ENCODE data around the gene TCF7L2.

The TCF7L2 gene

DNA sequence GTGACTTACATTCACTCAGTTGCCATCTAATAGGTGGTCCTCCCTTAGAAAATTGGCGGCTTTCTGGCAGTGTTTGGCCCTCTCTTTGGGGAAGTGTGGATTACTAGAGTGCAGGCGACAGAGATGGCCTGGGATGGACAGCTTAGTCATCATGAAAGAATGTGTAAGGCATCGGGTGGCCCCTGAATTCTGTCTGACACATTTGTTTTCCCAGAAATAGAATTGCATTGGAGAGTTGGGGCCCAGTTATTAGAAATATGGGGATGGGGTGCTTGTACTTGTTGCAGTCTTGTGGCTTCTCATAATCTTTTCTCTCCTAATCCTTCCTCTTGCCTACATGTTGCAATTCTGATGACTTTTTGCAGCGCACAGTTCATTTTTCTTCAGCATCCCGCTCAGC, 13.8 kb downstream of the TCF7L2 start:
- TF ChIP-seq CTCF (IDR thresholded peaks at IDR 0.05; ENCODE audit: control insufficient read depth, extremely low read depth, insufficient read depth), result no peak
- no peak for DNase-seq (ENCODE audit: low read depth)
- H3K4me3 ChIP-seq (ENCODE audit: low read depth, low read length), result no peak overlapping the region

- no peak for DNase-seq (ENCODE audit: low read depth)
- H3K4me3 ChIP-seq (ENCODE audit: low read depth, low read length), result no peak overlapping the region
- TF ChIP-seq CTCF (IDR thresholded peaks at IDR 0.05; ENCODE audit: control insufficient read depth, extremely low read depth, insufficient read depth), result no peak
Measured at GRCh38 chr10:112964482-112964881, 14.4 kb downstream of the TCF7L2 start.

- DNase-seq (ENCODE audit: low read depth), result no peak
- H3K4me3 ChIP-seq (ENCODE audit: low read depth, low read length), result no peak overlapping the region
- TF ChIP-seq CTCF (IDR thresholded peaks at IDR 0.05; ENCODE audit: control insufficient read depth, extremely low read depth, insufficient read depth), result no peak
Measured at GRCh38 chr10:112966194-112966855, 16.3 kb downstream of the TCF7L2 start.

DNA sequence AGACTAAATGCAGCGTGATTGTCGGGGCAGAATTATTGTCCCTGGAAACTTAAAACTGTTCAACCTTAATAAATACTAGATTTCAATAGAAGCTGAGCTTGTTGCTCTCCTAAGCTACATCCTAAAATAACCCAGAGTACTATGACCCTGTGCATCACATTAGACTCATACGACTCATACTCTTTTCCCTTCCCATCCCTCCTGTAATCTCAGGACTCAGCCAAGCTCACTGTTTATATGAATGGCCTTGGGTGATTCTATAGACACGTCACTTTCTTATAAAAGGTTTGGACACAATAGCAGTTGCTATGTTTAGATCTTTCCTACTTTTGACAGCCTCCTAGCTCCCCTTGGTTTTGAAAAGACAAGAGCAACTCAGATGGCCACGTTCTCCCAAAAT, 17.2 kb downstream of the TCF7L2 start:
- H3K4me3 ChIP-seq (ENCODE audit: low read depth, low read length), result no peak overlapping the region
- DNase-seq (ENCODE audit: low read depth), result no peak
- TF ChIP-seq CTCF (IDR thresholded peaks at IDR 0.05; ENCODE audit: control insufficient read depth, extremely low read depth, insufficient read depth), result no peak

GRCh38 chr10:112969131-112969530, 19.1 kb downstream of the TCF7L2 start:
- DNase-seq (ENCODE audit: low read depth), result no peak
- no peak overlapping the region for H3K4me3 ChIP-seq (ENCODE audit: low read depth, low read length)
- no peak for TF ChIP-seq CTCF (IDR thresholded peaks at IDR 0.05; ENCODE audit: control insufficient read depth, extremely low read depth, insufficient read depth)

DNA sequence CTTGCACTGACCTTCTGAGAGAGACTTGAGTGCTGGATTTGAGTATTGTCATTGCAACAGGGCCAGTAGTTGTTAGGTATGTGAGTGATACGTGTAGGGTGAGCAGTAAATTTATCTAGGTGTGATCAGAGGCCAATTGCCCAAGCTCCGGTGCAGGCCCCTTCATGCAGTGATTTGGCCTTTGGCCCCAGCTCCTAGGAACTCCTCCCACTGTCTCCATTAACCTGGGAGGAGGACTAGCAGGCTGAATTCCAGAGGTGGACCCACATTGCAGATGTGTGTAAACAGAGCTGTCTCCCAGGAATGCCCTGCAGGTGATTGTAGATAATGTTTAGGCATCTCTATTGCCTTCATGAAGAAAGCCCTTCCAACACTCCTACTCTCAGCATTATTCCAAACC, 19.5 kb downstream of the TCF7L2 start:
- no peak for DNase-seq (ENCODE audit: low read depth)
- no peak overlapping the region for H3K4me3 ChIP-seq (ENCODE audit: low read depth, low read length)
- no peak for TF ChIP-seq CTCF (IDR thresholded peaks at IDR 0.05; ENCODE audit: control insufficient read depth, extremely low read depth, insufficient read depth)

- no peak for TF ChIP-seq CTCF (IDR thresholded peaks at IDR 0.05; ENCODE audit: control insufficient read depth, extremely low read depth, insufficient read depth)
- H3K4me3 ChIP-seq (ENCODE audit: low read depth, low read length), result no peak overlapping the region
- no peak for DNase-seq (ENCODE audit: low read depth)
Measured at GRCh38 chr10:112970021-112970420, 20.0 kb downstream of the TCF7L2 start.

All from LNCaP clone FGC (cell line).